GM19023 (cell line): ENCODE measurements around the gene HOXB5.

ENCODE experiments used
- ATAC-seq: cut with Tn5 transposase; IDR thresholded peaks from one replicate; pipeline ENCODE4 v1.9.1; 2021; ENCODE audit warnings: mild to moderate bottlenecking, moderate library complexity; ENCODE audit not compliant: unreplicated experiment

The HOXB5 gene

GRCh38 chr17:48630009-48630924 is 36.7 kb upstream of the HOXB5 start:
- ATAC-seq, result no peak

- ATAC-seq, result no peak
Observed at GRCh38 chr17:48629411-48629759, 35.8 kb upstream of the HOXB5 start.

- ATAC-seq, result no peak
Observed at GRCh38 chr17:48628649-48629410, 35.3 kb upstream of the HOXB5 start.

GRCh38 chr17:48627623-48628521 is 34.3 kb upstream of the HOXB5 start:
- ATAC-seq, result no peak

- no peak for ATAC-seq
Observed at GRCh38 chr17:48627118-48627597, 33.6 kb upstream of the HOXB5 start.

- ATAC-seq, result no peak
Observed at GRCh38 chr17:48626245-48627117, 32.9 kb upstream of the HOXB5 start, which contains the start of gene HOXB9. HOXB9 (minus strand) TSS chr17:48626358; CDS start chr17:48626269, 89 bp downstream.

GRCh38 chr17:48625495-48626244 is 32.1 kb upstream of the HOXB5 start:
- no peak for ATAC-seq

GRCh38 chr17:48624544-48625494 is 31.2 kb upstream of the HOXB5 start:
- ATAC-seq, result no peak

GRCh38 chr17:48624118-48624517 is 30.5 kb upstream of the HOXB5 start:
- ATAC-seq, result no peak

GRCh38 chr17:48623583-48623982 is 30.0 kb upstream of the HOXB5 start:
- ATAC-seq, result no peak

GRCh38 chr17:48622857-48623256 is 29.3 kb upstream of the HOXB5 start:
- no peak for ATAC-seq

- ATAC-seq, result no peak
Observed at GRCh38 chr17:48621410-48622392, 28.1 kb upstream of the HOXB5 start.

- no peak for ATAC-seq
Observed at GRCh38 chr17:48620461-48621139, 27.0 kb upstream of the HOXB5 start.

- no peak for ATAC-seq
Observed at GRCh38 chr17:48619826-48620449, 26.4 kb upstream of the HOXB5 start.

GRCh38 chr17:48618256-48618896 is 24.8 kb upstream of the HOXB5 start:
- no peak for ATAC-seq
